ENCODE results near the gene PRKCSH. TPM values are rescaled to one million over a fixed set of nuclear protein-coding genes. Genes with fewer than 3 reads are reported as not detected.
"Not testable (repeated sequence)": the region's sequence is repeated elsewhere in the genome, so short reads cannot be mapped to it uniquely, and the experiment has no call there.

PRKCSH gene
- polyA plus RNA-seq, 1 donor from 2014 or later: 77.5 TPM

- not testable (repeated sequence) for H3K36me3 Mint-ChIP-seq, H3K9me3 Mint-ChIP-seq, H3K27me3 Mint-ChIP-seq
- peak overlapping the region in 2 of 3 donors; percentile 46 to 99 for H3K27ac Mint-ChIP-seq
- peak overlapping the region in 1 of 4 donors; percentile 60 for H3K4me3 Mint-ChIP-seq
- H3K4me1 Mint-ChIP-seq: peaks cover 18 to 22% (median 20%) of the 10 kb centered on the region in 3 donors
These were observed 1.9 kb upstream of the PRKCSH start for GRCh38 chr19:11433526-11433925.

DNA sequence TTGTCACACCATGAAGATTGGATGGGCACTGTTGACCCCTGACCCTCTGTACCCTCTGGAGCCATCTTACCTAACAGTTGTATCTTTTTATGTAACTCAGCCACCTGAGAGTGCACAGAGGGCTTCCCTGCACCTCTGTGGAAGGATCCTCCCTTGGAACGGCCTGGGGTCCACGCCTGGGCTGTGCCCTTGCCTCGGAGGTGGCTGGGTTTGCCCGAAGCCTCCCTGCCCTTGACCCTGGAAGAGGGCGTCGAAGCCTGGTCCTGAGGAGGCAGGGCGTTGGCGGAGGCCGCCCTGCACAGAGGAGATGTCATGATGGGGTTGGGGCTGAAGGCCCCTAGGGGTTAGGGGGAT is 755 bp upstream of the PRKCSH start:
- H3K4me3 Mint-ChIP-seq: peak overlapping the region; percentile 94 to 99 (median 98)
- H3K36me3 Mint-ChIP-seq: peaks cover 3% of the 10 kb centered on the region
- H3K27ac Mint-ChIP-seq: peak overlapping the region; percentile 98 to 99 (median 99)
- peaks cover 18 to 22% (median 20%) of the 10 kb centered on the region in 3 donors for H3K4me1 Mint-ChIP-seq
- peaks cover 3% of the 10 kb centered on the region for H3K27me3 Mint-ChIP-seq
- no peaks in the 10 kb centered on the region for H3K9me3 Mint-ChIP-seq

DNA sequence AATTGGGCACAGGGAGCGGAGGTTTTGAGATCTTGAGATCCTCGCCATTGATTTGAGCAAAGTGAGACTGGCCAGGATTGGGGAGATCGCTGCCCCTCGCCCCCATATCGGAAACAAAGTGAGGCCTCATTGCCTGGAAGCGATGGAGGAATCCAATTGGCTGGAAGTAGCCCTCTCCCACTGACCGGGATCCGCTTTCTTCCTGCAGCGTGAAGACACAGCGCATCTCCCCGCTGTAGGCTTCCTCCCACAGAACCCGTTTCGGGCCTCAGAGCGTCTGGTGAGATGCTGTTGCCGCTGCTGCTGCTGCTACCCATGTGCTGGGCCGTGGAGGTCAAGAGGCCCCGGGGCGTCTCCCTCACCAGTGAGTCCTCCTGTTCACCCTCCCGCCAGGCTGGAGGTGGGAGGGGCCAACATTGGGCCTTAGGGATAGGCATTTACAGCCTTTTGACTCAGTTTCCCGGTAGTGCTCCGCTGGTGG is 438 bp downstream of the PRKCSH start:
- Mint-ChIP-seq H3K4me3 (peak overlapping the region; percentile 94 to 99 (median 98)), H3K27me3 (peaks cover 1% of the 10 kb centered on the region), H3K9me3 (no peaks in the 10 kb centered on the region), H3K36me3 (peaks cover 3% of the 10 kb centered on the region), H3K27ac (peak overlapping the region; percentile 99), H3K4me1 (peaks cover 20 to 22% (median 20%) of the 10 kb centered on the region in 3 donors)

DNA sequence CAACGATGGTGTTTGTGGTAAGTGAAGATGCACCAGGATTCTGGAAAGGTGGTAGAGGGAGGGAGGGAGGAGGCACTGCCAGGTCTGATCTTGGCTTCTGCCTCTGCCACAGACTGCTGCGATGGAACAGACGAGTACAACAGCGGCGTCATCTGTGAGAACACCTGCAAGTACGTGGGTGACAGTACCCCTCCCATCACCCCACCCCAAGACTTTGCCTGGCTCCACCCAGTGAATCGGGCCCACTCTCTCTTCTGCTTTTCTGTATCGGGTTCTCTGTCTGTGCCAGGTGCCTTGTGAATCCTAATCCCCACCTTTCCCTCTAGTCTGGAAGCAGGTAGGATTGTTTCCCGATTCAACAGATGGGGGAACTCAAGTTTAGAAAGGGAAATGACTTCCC is 2.5 kb downstream of the PRKCSH start:
- Mint-ChIP-seq H3K4me1 (peaks cover 20 to 22% (median 22%) of the 10 kb centered on the region in 3 donors), H3K36me3 (peaks cover 3% of the 10 kb centered on the region), H3K4me3 (peak overlapping the region; percentile 55 to 94 (median 74)), H3K27ac (peak overlapping the region; percentile 96 to 99 (median 98)), H3K27me3 (peaks cover 1% of the 10 kb centered on the region), H3K9me3 (no peaks in the 10 kb centered on the region)

GRCh38 chr19:11444059-11444458 is 8.6 kb downstream of the PRKCSH start:
- H3K4me1 Mint-ChIP-seq: peaks cover 0 to 3% (median 0%) of the 10 kb centered on the region in 3 donors
- peaks cover 2% of the 10 kb centered on the region for H3K36me3 Mint-ChIP-seq
- no peaks in the 10 kb centered on the region for H3K9me3 Mint-ChIP-seq
- no peaks in the 10 kb centered on the region for H3K27me3 Mint-ChIP-seq
- no peak overlapping the region for H3K27ac Mint-ChIP-seq
- no peak overlapping the region for H3K4me3 Mint-ChIP-seq

- Mint-ChIP-seq H3K27me3 (no peaks in the 10 kb centered on the region), H3K9me3 (no peaks in the 10 kb centered on the region), H3K4me1 (peaks cover 0 to 3% (median 0%) of the 10 kb centered on the region in 3 donors), H3K36me3 (peaks cover 2% of the 10 kb centered on the region), H3K4me3 (no peak overlapping the region), H3K27ac (peak overlapping the region in 1 of 3 donors; percentile 43)
These were observed 9.7 kb downstream of the PRKCSH start for GRCh38 chr19:11445141-11445540.

DNA sequence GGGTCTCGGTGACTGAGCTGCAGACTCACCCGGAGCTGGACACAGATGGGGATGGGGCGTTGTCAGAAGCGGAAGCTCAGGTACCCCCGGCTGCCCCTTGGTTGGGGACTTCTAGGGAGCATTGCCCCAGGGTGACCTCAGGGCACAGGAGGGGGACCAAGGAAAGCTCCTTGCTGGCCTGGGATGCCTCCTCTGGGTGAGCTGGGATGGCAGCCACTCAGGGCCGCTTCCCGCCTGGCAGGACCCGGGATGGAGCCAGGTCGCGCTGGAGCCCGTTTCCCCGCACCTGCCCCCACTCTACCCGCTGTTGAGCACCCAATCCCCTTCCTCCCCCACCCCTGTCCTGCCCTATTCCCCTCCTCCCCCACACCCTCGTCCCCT is 10.8 kb downstream of the PRKCSH start:
- peaks cover 0 to 2% (median 0%) of the 10 kb centered on the region in 3 donors for H3K4me1 Mint-ChIP-seq
- H3K27me3 Mint-ChIP-seq: no peaks in the 10 kb centered on the region
- H3K4me3 Mint-ChIP-seq: no peak overlapping the region
- H3K9me3 Mint-ChIP-seq: no peaks in the 10 kb centered on the region
- no peak overlapping the region for H3K27ac Mint-ChIP-seq
- peaks cover 2% of the 10 kb centered on the region for H3K36me3 Mint-ChIP-seq

GRCh38 chr19:11446652-11447301 is 11.3 kb downstream of the PRKCSH start:
- no peak overlapping the region for H3K4me3 Mint-ChIP-seq
- no peaks in the 10 kb centered on the region for H3K27me3 Mint-ChIP-seq
- no peaks in the 10 kb centered on the region for H3K9me3 Mint-ChIP-seq
- peaks cover 2% of the 10 kb centered on the region for H3K36me3 Mint-ChIP-seq
- peaks cover 0 to 2% (median 0%) of the 10 kb centered on the region in 3 donors for H3K4me1 Mint-ChIP-seq
- H3K27ac Mint-ChIP-seq: no peak overlapping the region

- Mint-ChIP-seq H3K4me3 (no peak overlapping the region), H3K27me3 (peaks cover 2% of the 10 kb centered on the region), H3K36me3 (peaks cover 2% of the 10 kb centered on the region), H3K4me1 (peaks cover 5 to 7% (median 5%) of the 10 kb centered on the region in 3 donors), H3K9me3 (no peaks in the 10 kb centered on the region), H3K27ac (no peak overlapping the region)
These were observed 12.2 kb downstream of the PRKCSH start for GRCh38 chr19:11447347-11448262.

DNA sequence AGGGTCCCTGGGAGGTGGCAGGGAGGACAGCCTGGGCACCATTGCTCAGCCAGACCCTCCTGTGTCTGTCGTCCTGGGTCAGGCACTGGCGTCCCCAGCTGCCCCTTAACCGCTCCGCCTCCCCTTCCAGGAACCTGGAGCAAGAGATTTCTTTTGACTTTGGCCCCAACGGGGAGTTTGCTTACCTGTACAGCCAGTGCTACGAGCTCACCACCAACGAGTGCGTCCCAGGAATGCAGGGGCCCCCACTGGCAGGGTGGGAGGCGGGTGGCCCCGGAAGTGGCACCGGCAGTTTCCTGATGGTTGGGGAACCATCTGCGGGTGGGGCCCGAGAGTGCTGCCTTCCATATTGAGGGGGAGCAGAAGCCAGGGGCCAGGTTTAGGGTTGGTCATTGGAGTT is 13.0 kb downstream of the PRKCSH start:
- peaks cover 2% of the 10 kb centered on the region for H3K36me3 Mint-ChIP-seq
- H3K27ac Mint-ChIP-seq: no peak overlapping the region
- no peak overlapping the region for H3K4me3 Mint-ChIP-seq
- peaks cover 5 to 8% (median 5%) of the 10 kb centered on the region in 3 donors for H3K4me1 Mint-ChIP-seq
- no peaks in the 10 kb centered on the region for H3K9me3 Mint-ChIP-seq
- H3K27me3 Mint-ChIP-seq: peaks cover 2% of the 10 kb centered on the region

- H3K4me1 Mint-ChIP-seq: peaks cover 5 to 8% (median 5%) of the 10 kb centered on the region in 3 donors
- H3K4me3 Mint-ChIP-seq: no peak overlapping the region
- H3K9me3 Mint-ChIP-seq: no peaks in the 10 kb centered on the region
- peaks cover 2% of the 10 kb centered on the region for H3K27me3 Mint-ChIP-seq
- no peak overlapping the region for H3K27ac Mint-ChIP-seq
- peaks cover 2% of the 10 kb centered on the region for H3K36me3 Mint-ChIP-seq
These were observed 13.6 kb downstream of the PRKCSH start for GRCh38 chr19:11448923-11449554.

DNA sequence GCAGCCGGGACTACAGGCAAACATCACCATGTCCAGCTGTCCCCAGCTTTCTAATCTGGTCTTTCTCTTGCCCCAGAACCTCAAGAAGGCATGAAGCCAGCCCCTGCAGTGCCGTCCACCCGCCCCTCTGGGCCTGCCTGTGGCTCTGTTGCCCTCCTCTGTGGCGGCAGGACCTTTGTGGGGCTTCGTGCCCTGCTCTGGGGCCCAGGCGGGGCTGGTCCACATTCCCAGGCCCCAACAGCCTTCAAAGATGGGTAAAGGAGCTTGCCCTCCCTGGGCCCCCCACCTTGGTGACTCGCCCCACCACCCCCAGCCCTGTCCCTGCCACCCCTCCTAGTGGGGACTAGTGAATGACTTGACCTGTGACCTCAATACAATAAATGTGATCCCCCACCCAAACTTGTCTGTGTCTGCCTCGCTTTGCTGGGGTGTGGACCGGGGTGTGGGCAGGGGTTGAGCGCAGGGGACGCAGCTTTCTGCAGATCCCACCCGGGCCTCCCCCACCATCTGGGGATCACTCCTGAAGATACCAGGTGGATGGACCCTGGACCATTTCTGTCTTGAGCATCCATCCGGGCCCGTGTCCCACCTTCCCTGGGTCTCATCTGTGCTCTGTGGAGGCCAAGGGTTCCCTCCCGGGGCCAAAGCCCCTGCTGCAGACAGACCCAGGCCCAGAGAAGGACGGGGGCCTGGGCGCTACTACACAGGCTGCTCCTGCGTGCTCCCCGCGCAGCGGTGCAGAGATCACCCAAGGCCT is 15.3 kb downstream of the PRKCSH start:
- Mint-ChIP-seq H3K27me3 (peaks cover 2% of the 10 kb centered on the region), H3K36me3 (no peaks in the 10 kb centered on the region), H3K9me3 (no peaks in the 10 kb centered on the region), H3K27ac (no peak overlapping the region), H3K4me3 (peak overlapping the region in 1 of 4 donors; percentile 49), H3K4me1 (peaks cover 5 to 8% (median 5%) of the 10 kb centered on the region in 3 donors)

- Mint-ChIP-seq H3K4me1 (peaks cover 5 to 8% (median 5%) of the 10 kb centered on the region in 3 donors), H3K27ac (no peak overlapping the region), H3K9me3 (no peaks in the 10 kb centered on the region), H3K36me3 (no peaks in the 10 kb centered on the region), H3K4me3 (peak overlapping the region in 1 of 4 donors; percentile 49), H3K27me3 (peaks cover 2% of the 10 kb centered on the region)
These were observed 16.0 kb downstream of the PRKCSH start for GRCh38 chr19:11451327-11451870.
